ENCODE measurements around the gene CFHR1. TPM values are rescaled to one million over a fixed set of nuclear protein-coding genes. Genes with fewer than 3 reads are reported as not detected.

CFHR1 gene
- total and polyA plus RNA-seq, 2 of the 13 experiments (the other 11 are each of a cell fraction or from before 2014, with no cell fraction given): not detected

GRCh38 chr1:196866974-196867373, 47.4 kb downstream of the CFHR1 start:
- in situ Hi-C loops (cut with HindIII; ENCODE audit: extremely low pct_ligation_motif_present, low pct_unique_long_range_greater_than_20kb) (no loop called here), intact Hi-C loops (cut with micrococcal nuclease; ENCODE audit: unreplicated experiment) (no loop called here)
- Histone ChIP-seq H3K36me3 (replicated peaks in 1 of 2; ENCODE audit: control insufficient read depth in 1 of 2, insufficient read depth in 2 of 2, low read length in 2 of 2) (no peaks in the 10 kb centered on the region), H3K27me3 (ENCODE audit: control insufficient read depth in 1 of 2, insufficient read depth in 2 of 2, low read length in 2 of 2) (no peaks in the 10 kb centered on the region), H3K9ac (ENCODE audit: insufficient read depth, low read depth, low read length) (no peak overlapping the region), H3K9me3 (ENCODE audit: low read length) (peaks cover 7% of the 10 kb centered on the region), H4K20me1 (ENCODE audit: insufficient read depth, low read length) (no peaks in the 10 kb centered on the region), H3K4me1 (ENCODE audit: insufficient read depth, low read length) (no peaks in the 10 kb centered on the region), H2AFZ (ENCODE audit: low read length) (no peak overlapping the region), H3K4me3 (replicated peaks in 1 of 3; ENCODE audit: insufficient read depth in 1 of 3, low read depth in 2 of 3, low read length in 3 of 3) (no peak overlapping the region), H3K79me2 (ENCODE audit: insufficient read depth, low read length) (no peaks in the 10 kb centered on the region), H3K27ac (ENCODE audit: extremely low read length, insufficient read depth, low read length) (no peak overlapping the region), H3K4me2 (ENCODE audit: low read depth, low read length) (no peak overlapping the region)
- WGBS (ENCODE audit: low lambda C conversion rate): 71% methylated on average over 1 of the region's 1 CpG
- ATAC-seq (no peak), DNase-seq (ENCODE audit: low spot score) (no peak), FAIRE-seq (no peak)
- ChIA-PET CTCF (ENCODE audit: low intra/inter-chr PET ratio, low total read pairs) (no interaction called here), POLR2A (no interaction called here)
- TF ChIP-seq POLR2G (IDR thresholded peaks at IDR 0.05; ENCODE audit: low read depth, low read length) (no peak), GATA4 (IDR thresholded peaks at IDR 0.05; ENCODE audit: borderline replicate concordance, low read depth) (no peak), ZNF496 (CRISPR knock-in tag; IDR thresholded peaks at IDR 0.05; ENCODE audit: insufficient replicate concordance) (no peak), ZMYM4 (CRISPR knock-in tag; IDR thresholded peaks at IDR 0.05) (no peak), EHMT2 (IDR thresholded peaks at IDR 0.05; ENCODE audit: borderline replicate concordance, low read depth, low read length) (no peak), ZNF513 (CRISPR knock-in tag; conservative IDR thresholded peaks at IDR 0.05) (no peak), GPBP1L1 (CRISPR knock-in tag; IDR thresholded peaks at IDR 0.05) (no peak), ZNF646 (CRISPR knock-in tag; IDR thresholded peaks at IDR 0.05) (no peak), ZNF570 (CRISPR knock-in tag; IDR thresholded peaks at IDR 0.05; ENCODE audit: borderline replicate concordance) (no peak), ISL2 (CRISPR knock-in tag; IDR thresholded peaks at IDR 0.05) (no peak), ZBTB10 (CRISPR knock-in tag; IDR thresholded peaks at IDR 0.05; ENCODE audit: borderline replicate concordance) (no peak)
- no TSS peak for BruUV-seq (replicated peaks)

All from HepG2 (cell line).